Tibial artery (tissue), 4 donors: ENCODE measurements around the gene MMEL1.
A peak's percentile ranks its signal among the peaks of the same experiment; 100 is the strongest.

Experiments used
- DNase-seq, 2 donors: peaks; one replicate each; pipeline ENCODE4 v3.0.0-alpha.2; 2019
- H3K27ac ChIP-seq, 2 donors: fragments of 200-600 bp; sonication (generic) in 1 of 2; 1 replicate in 1 of 2; 2 replicates in 1 of 2; pipeline ENCODE4 v1.5.1; 2018 to 2019; ENCODE audit warnings: mild to moderate bottlenecking in 1 of 2
- H3K27me3 ChIP-seq, 2 donors: fragments of 200-600 bp; sonication (generic) in 1 of 2; one replicate each; pipeline versions ENCODE4 v1.5.1 to v1.6.0; 2016 to 2019
- H3K36me3 ChIP-seq, 3 donors: fragments of 200-600 bp; sonication (generic) in 2 of 3; one replicate each; pipeline ENCODE4 v1.5.1; 2016 to 2019; ENCODE audit warnings: mild to moderate bottlenecking in 2 of 3
- H3K4me1 ChIP-seq, 4 donors: fragments of 200-600 bp; sonication (generic) in 2 of 4; 1 replicate in 3 of 4; 2 replicates in 1 of 4; pipeline ENCODE4 v1.5.1; 2016 to 2019
- H3K4me3 ChIP-seq, 2 donors: fragments of 200-600 bp; sonication (generic) in 1 of 2; 1 replicate in 1 of 2; 2 replicates in 1 of 2; pipeline ENCODE4 v1.5.1; 2018 to 2019; ENCODE audit warnings: mild to moderate bottlenecking in 2 of 2
- H3K9me3 ChIP-seq, 3 donors: fragments of 200-600 bp; sonication (generic) in 1 of 3; one replicate each; pipeline ENCODE4 v1.5.1; 2016 to 2019
- CTCF ChIP-seq, 2 experiments: fragments of 200-600 bp in 1 of 2; fragments of 450-650 bp in 1 of 2; IDR thresholded peaks; one replicate each; pipeline ENCODE4 v1.5.1; 2017 to 2019; ENCODE audit warnings: antibody characterized with exemption in 2 of 2, mild to moderate bottlenecking in 1 of 2, moderate library complexity in 1 of 2
- intact Hi-C: fragments of 100-400 bp; cut with DNase I; formaldehyde crosslinking; loops from one replicate; pipeline ENCODE4 v1.15.0; 2023; ENCODE audit warnings: low total_unique reads

MMEL1 gene

DNA sequence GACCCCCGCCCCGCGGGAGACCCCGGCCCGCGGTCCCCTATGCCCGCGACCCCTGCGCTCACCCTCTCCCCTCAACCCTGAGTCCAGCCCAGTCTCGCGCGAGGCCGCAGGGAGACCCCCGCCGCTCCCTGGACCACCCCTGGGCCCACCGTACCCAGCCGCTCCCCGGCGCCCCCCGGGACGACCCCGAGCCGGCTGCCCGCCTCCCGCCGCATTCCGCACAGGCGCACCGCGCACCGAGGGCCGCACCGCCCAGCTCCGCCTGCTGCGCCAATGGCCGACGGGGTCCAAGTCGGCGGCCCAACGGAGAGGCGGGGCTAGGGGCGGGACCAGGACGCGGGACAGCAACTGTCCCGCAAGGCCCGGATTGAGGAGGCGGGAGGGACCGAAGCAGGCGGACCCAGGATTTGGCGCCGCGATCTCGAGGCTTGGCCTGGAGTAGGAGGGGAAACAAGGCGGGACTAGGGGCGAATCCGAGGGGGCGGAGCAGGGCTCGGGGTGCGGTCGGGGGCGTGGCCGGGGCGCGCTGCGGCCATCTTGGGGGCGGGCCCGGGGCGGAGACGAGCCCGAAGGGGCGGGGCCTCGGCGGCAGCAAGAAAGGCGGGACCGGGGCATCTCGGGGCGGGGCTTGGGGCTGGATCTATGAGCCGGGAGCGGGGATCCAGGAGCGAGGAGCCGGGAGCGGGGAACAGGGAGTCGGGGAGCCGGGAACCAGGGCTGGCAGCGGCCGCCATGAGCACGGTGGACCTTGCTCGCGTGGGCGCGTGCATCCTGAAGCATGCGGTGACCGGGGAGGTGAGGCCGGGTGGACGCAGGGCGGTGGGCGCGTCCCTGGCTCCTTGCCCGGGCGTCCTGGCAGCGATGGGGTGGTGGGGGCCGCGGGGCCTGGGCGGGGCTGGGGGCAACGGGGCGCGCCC, 46.4 kb downstream of the MMEL1 start, which contains the start of gene PRXL2B:
Gene PRXL2B, plus strand, starts transcription at position 624 of the 917 bp plus-strand sequence. Its CDS starts 109 bp downstream, at position 733.
- H3K9me3 ChIP-seq = no peaks in the 10 kb centered on the region
- peaks cover 0 to 13% of the 10 kb centered on the region in 2 donors for H3K27me3 ChIP-seq
- no peak for TF ChIP-seq CTCF (IDR thresholded peaks at IDR 0.05)
- H3K4me3 ChIP-seq = peak within 1 kb of the TSS; percentile 93 to 98
- peak; percentile 99 to 100 for DNase-seq
- intact Hi-C loops = loop anchor here (2.0 to 10.0 kb wide), 2 partner anchors 56 to 172 kb away; partner anchors contain the start of gene PEX10
- H3K36me3 ChIP-seq = peaks cover 0 to 13% (median 0%) of the 10 kb centered on the region in 3 donors
- H3K27ac ChIP-seq = peak within 1 kb of the TSS; percentile 91 to 98
- H3K4me1 ChIP-seq = peaks cover 5 to 37% (median 19%) of the 10 kb centered on the region in 4 donors

DNA sequence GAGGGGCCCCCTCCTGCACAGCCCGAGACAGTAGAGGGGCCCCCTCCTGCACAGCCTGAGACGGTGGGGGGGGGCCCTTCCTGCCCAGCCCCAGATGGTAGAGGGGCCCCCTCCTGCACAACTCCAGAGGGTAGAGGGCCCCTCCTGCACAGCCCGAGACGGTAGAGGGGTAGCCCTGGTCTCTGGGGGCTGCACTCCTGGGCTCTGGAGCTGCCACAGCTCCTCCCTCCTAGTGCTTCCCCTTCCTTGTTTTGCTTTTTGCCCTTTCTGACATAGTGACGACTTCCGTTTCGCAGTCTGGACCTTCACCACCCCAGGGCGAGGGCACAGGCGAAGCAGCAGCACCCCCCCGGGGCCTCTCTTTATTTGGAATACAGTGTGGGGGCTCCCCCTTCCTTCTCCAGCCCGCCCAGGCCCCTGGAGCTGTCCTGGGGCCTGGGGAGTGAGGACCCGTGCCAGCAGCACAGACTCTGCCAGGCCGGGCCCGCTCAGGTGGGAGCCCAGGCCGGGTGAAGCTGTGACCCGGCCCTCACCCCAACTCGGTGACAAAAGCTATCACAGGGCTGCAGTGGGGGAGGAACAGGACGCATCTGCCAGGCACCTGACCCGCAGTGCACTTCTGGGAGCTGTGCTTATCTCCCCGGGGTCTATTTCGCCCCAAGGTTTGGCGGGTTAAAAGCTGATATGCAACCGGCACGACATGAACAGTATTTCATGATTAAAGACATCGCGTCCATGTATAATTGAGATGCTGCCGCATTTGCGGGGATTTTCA, 47.3 kb downstream of the MMEL1 start:
- no peak for TF ChIP-seq CTCF (IDR thresholded peaks at IDR 0.05)
- DNase-seq = peak; percentile 72 to 88
- peaks cover 5 to 37% (median 19%) of the 10 kb centered on the region in 4 donors for H3K4me1 ChIP-seq
- peak overlapping the region; percentile 91 to 98 for H3K27ac ChIP-seq
- intact Hi-C loops = loop anchor here (2.0 to 10.0 kb wide), 2 partner anchors 57 to 171 kb away; partner anchors contain the start of gene PEX10
- no peaks in the 10 kb centered on the region for H3K9me3 ChIP-seq
- peak overlapping the region; percentile 93 to 98 for H3K4me3 ChIP-seq
- peaks cover 0 to 12% of the 10 kb centered on the region in 2 donors for H3K27me3 ChIP-seq
- H3K36me3 ChIP-seq = peaks cover 0 to 13% (median 0%) of the 10 kb centered on the region in 3 donors

DNA sequence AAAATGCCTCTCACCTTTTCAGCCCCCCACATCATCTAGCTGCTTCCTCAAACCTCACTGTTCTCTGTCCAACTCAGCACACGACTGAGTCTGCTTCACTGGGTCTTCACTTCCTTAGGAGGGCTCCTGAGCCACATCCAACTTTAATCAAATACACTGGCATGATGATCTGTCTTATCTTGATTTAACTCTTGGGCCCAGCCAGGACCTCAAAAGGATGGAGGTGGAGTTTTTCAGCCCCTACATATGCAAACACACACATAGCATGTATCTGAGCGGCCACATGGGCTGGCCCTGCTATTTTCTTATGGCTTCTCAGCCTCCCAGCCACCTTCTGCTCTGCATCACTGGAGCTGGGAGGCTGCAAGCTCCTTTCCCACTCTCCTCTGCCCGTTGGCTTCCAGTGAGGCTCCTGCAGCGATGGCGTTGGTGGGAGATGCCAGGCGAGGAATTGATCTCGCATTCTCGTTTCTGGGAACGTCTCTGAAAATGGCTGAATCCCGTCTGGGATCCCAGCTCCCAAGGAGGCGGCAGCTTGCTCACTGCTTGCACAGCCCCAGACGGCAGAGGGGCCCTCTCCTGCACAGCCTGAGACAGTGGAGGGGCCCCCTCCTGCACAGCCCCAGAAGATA, 48.0 kb downstream of the MMEL1 start:
- peaks cover 5 to 37% (median 19%) of the 10 kb centered on the region in 4 donors for H3K4me1 ChIP-seq
- peak overlapping the region; percentile 93 to 98 for H3K4me3 ChIP-seq
- H3K27ac ChIP-seq = peak overlapping the region; percentile 91 to 98
- no peak for TF ChIP-seq CTCF (IDR thresholded peaks at IDR 0.05)
- intact Hi-C loops = loop anchor here (10.0 kb wide), 1 partner anchor 170 kb away; the partner anchor contains the start of gene PEX10
- peaks cover 0 to 17% of the 10 kb centered on the region in 2 donors for H3K27me3 ChIP-seq
- H3K9me3 ChIP-seq = no peaks in the 10 kb centered on the region
- peaks cover 0 to 11% (median 0%) of the 10 kb centered on the region in 3 donors for H3K36me3 ChIP-seq
- DNase-seq = no peak

DNA sequence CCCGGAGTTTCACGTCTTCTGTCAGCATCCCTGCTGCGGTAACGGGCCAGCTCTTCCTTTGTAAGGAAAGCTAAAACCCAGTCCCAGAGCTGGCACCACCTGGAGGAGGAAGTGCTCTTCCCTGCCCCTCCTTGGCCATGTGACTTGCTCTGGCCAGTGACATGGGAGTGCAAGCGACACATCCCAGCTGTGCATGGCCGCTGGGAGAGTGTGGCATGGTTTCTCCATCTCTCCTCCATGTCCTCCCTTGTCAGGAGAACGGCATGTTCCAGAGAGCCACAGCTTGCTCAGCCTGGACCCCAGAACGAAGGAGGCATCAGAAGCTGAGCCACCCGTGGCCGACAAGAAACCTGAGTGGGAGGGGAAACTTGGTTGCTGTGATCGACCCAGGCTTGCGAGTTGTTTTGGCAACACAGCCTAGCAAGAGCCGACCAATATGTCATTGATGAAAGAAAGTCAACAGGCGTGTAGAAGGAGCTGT, 48.9 kb downstream of the MMEL1 start:
- no peak overlapping the region for H3K4me3 ChIP-seq
- no peak overlapping the region for H3K27ac ChIP-seq
- DNase-seq = no peak

More for the DNA sequence above, 48.9 kb downstream of the MMEL1 start:
- peaks cover 5 to 34% (median 19%) of the 10 kb centered on the region in 4 donors for H3K4me1 ChIP-seq
- no peak for TF ChIP-seq CTCF (IDR thresholded peaks at IDR 0.05)
- intact Hi-C loops = loop anchor here (10.0 kb wide), 1 partner anchor 169 kb away; the partner anchor contains the start of gene PEX10
- peaks cover 0 to 2% (median 0%) of the 10 kb centered on the region in 3 donors for H3K36me3 ChIP-seq
- peaks cover 0 to 21% of the 10 kb centered on the region in 2 donors for H3K27me3 ChIP-seq
- no peaks in the 10 kb centered on the region for H3K9me3 ChIP-seq
